ENCODE measurements around the gene SESN3. TPM values are rescaled to one million over a fixed set of nuclear protein-coding genes. Genes with fewer than 3 reads are reported as not detected.
"Not testable (repeated sequence)": the region's sequence is repeated elsewhere in the genome, so short reads cannot be mapped to it uniquely, and the experiment has no call there.

SESN3 gene
- total RNA-seq, 1 experiment from 2014 or later, result 1.4 TPM

DNA sequence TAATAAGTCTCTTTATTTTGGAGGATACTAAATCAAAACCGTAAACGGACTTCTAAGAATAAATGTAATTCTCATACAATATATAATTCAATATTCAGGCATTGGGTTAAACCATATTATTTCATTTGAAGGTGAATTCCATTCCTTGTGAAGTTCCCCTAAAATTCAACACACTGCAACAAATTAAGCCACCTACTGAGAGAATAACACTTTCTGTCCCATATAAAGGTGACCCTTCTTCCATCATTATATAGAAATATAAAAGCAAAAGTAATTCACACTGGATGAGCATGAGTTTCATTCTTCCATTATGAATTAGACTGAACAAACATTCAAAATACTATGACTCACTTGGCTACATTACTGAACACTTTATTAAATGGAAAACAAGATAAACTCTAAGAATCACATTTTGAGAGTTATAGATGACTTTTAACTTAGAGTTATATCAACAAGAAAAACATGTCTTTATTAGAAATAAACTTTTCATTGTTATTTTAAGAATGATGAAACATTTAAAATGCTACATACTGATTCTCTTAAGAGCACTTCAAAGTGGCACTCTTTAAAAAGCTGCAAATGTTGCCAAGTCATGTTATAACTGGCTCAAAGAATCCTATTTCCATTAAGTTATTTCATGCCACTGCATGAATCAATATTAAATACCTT lies 2.8 kb downstream of the SESN3 start:
- no TSS peak for BruUV-seq (replicated peaks)
- no peak for ATAC-seq
- ChIA-PET CTCF (no interaction called here), POLR2A (no interaction called here)
- Histone ChIP-seq H3K9me3 (ENCODE audit: control insufficient read depth, insufficient read depth, low read depth, low read length) (no peaks in the 10 kb centered on the region), H3K4me3 (ENCODE audit: low read depth in 2 of 2, low read length in 2 of 2) (no peak overlapping the region), H3K27ac (ENCODE audit: low read length) (no peak overlapping the region), H3K27me3 (ENCODE audit: control insufficient read depth, insufficient read depth, low read length) (peaks cover 63% of the 10 kb centered on the region), H3K36me3 (ENCODE audit: control insufficient read depth, insufficient read depth, low read length) (no peaks in the 10 kb centered on the region), H3K4me1 (ENCODE audit: control insufficient read depth, insufficient read depth, low read length) (peaks cover 15% of the 10 kb centered on the region)
- in situ Hi-C loops (cut with HindIII; ENCODE audit: low pct_unique_long_range_greater_than_20kb, low sequenced_read_pairs) (no loop called here), intact Hi-C loops (cut with micrococcal nuclease; ENCODE audit: unreplicated experiment) (no loop called here)
- DNase-seq (ENCODE audit: low read depth, low spot score), result no peak
- TF ChIP-seq, protein P1, sequence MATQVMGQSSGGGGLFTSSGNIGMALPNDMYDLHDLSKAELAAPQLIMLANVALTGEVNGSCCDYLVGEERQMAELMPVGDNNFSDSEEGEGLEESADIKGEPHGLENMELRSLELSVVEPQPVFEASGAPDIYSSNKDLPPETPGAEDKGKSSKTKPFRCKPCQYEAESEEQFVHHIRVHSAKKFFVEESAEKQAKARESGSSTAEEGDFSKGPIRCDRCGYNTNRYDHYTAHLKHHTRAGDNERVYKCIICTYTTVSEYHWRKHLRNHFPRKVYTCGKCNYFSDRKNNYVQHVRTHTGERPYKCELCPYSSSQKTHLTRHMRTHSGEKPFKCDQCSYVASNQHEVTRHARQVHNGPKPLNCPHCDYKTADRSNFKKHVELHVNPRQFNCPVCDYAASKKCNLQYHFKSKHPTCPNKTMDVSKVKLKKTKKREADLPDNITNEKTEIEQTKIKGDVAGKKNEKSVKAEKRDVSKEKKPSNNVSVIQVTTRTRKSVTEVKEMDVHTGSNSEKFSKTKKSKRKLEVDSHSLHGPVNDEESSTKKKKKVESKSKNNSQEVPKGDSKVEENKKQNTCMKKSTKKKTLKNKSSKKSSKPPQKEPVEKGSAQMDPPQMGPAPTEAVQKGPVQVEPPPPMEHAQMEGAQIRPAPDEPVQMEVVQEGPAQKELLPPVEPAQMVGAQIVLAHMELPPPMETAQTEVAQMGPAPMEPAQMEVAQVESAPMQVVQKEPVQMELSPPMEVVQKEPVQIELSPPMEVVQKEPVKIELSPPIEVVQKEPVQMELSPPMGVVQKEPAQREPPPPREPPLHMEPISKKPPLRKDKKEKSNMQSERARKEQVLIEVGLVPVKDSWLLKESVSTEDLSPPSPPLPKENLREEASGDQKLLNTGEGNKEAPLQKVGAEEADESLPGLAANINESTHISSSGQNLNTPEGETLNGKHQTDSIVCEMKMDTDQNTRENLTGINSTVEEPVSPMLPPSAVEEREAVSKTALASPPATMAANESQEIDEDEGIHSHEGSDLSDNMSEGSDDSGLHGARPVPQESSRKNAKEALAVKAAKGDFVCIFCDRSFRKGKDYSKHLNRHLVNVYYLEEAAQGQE (IDR thresholded peaks at IDR 0.05; ENCODE audit: insufficient read depth in 1 of 2, low read depth in 2 of 2, low read length in 1 of 2), result no peak
- TF ChIP-seq TCF7L2 (IDR thresholded peaks at IDR 0.05; ENCODE audit: low read depth, low read length) (no peak), SIN3A (IDR thresholded peaks at IDR 0.05; ENCODE audit: borderline replicate concordance, insufficient read depth, low read depth, low read length) (no peak), POLR2AphosphoS5 (IDR thresholded peaks at IDR 0.05; ENCODE audit: low read depth, low read length) (no peak)
- TF ChIP-seq, protein P2, sequence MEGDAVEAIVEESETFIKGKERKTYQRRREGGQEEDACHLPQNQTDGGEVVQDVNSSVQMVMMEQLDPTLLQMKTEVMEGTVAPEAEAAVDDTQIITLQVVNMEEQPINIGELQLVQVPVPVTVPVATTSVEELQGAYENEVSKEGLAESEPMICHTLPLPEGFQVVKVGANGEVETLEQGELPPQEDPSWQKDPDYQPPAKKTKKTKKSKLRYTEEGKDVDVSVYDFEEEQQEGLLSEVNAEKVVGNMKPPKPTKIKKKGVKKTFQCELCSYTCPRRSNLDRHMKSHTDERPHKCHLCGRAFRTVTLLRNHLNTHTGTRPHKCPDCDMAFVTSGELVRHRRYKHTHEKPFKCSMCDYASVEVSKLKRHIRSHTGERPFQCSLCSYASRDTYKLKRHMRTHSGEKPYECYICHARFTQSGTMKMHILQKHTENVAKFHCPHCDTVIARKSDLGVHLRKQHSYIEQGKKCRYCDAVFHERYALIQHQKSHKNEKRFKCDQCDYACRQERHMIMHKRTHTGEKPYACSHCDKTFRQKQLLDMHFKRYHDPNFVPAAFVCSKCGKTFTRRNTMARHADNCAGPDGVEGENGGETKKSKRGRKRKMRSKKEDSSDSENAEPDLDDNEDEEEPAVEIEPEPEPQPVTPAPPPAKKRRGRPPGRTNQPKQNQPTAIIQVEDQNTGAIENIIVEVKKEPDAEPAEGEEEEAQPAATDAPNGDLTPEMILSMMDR (IDR thresholded peaks at IDR 0.05), result no peak

DNA sequence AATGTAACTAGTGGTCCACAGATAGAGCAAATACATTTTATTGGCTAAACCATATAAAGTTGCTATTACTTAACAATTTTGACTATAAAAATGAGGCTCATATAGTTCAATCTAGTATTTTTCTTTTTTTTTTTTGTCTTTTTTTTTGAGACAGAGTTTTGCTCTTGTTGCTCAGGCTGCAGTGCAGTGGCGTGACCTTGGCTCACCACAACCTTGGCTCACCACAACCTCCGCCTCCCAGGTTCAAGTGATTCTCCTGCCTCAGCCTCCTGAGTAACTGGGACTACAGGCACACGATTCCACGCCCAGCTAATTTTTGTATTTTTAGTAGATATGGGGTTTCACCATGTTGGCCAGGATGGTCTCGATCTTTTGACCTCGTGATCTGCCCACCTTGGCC lies 3.9 kb downstream of the SESN3 start:
- DNase-seq (ENCODE audit: low read depth, low spot score); ATAC-seq; CTCF ChIA-PET; intact Hi-C loops (cut with micrococcal nuclease; ENCODE audit: unreplicated experiment); BruUV-seq (replicated peaks); H3K36me3 ChIP-seq (ENCODE audit: control insufficient read depth, insufficient read depth, low read length); H3K27ac ChIP-seq (ENCODE audit: low read length); H3K4me3 ChIP-seq (ENCODE audit: low read depth in 2 of 2, low read length in 2 of 2); POLR2A ChIA-PET; H3K9me3 ChIP-seq (ENCODE audit: control insufficient read depth, insufficient read depth, low read depth, low read length); H3K4me1 ChIP-seq (ENCODE audit: control insufficient read depth, insufficient read depth, low read length); in situ Hi-C loops (cut with HindIII; ENCODE audit: low pct_unique_long_range_greater_than_20kb, low sequenced_read_pairs): not testable (repeated sequence)
- peaks cover 54% of the 10 kb centered on the region for H3K27me3 ChIP-seq (ENCODE audit: control insufficient read depth, insufficient read depth, low read length)

DNA sequence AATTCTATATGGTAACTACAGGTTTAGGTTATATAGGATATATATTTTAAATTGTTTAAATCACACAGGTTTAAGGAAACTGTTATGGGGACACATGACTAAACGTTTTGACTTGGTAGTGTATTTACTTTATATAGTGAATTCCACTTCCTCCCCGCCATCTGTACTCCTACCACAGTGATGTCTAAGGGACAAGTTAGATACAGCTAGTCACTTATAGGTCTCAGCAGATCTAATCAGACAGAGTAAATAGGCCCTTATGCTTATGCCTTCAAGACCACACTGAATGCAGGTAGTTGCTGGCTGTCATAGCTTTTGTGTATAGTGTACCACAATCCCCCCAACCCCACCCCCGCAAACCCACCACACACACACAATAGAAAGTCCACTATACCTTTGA lies 8.2 kb downstream of the SESN3 start:
- H3K4me1 ChIP-seq (ENCODE audit: control insufficient read depth, insufficient read depth, low read length), result no peaks in the 10 kb centered on the region
- in situ Hi-C loops (cut with HindIII; ENCODE audit: low pct_unique_long_range_greater_than_20kb, low sequenced_read_pairs), result no loop called here
- no TSS peak for BruUV-seq (replicated peaks)
- CTCF ChIA-PET, result no interaction called here
- TF ChIP-seq SIN3A (IDR thresholded peaks at IDR 0.05; ENCODE audit: borderline replicate concordance, insufficient read depth, low read depth, low read length), result no peak
- no peak for TF ChIP-seq POLR2AphosphoS5 (IDR thresholded peaks at IDR 0.05; ENCODE audit: low read depth, low read length)
- TF ChIP-seq, protein P2 (IDR thresholded peaks at IDR 0.05), result no peak
- TF ChIP-seq, protein P1 (IDR thresholded peaks at IDR 0.05; ENCODE audit: insufficient read depth in 1 of 2, low read depth in 2 of 2, low read length in 1 of 2), result no peak
- TF ChIP-seq TCF7L2 (IDR thresholded peaks at IDR 0.05; ENCODE audit: low read depth, low read length), result no peak
- no peak for ATAC-seq
- no peaks in the 10 kb centered on the region for H3K36me3 ChIP-seq (ENCODE audit: control insufficient read depth, insufficient read depth, low read length)
- no peaks in the 10 kb centered on the region for H3K9me3 ChIP-seq (ENCODE audit: control insufficient read depth, insufficient read depth, low read depth, low read length)
- peaks cover 25% of the 10 kb centered on the region for H3K27me3 ChIP-seq (ENCODE audit: control insufficient read depth, insufficient read depth, low read length)
- no peak overlapping the region for H3K4me3 ChIP-seq (ENCODE audit: low read depth in 2 of 2, low read length in 2 of 2)
- POLR2A ChIA-PET, result no interaction called here
- H3K27ac ChIP-seq (ENCODE audit: low read length), result no peak overlapping the region
- no peak for DNase-seq (ENCODE audit: low read depth, low spot score)
- intact Hi-C loops (cut with micrococcal nuclease; ENCODE audit: unreplicated experiment), result no loop called here
